Activated T-helper 2 cell treated with anti-CD3 and anti-CD28 coated beads, Interferon-gamma antibody, Interleukin-2, Interleukin-4, amounts not matched to agents 10 μg/mL and 5 μg/mL and 100 μg/mL, durations not matched to agents 14 hours and 24 hours and 36 hours (primary cell): ENCODE data around the gene GPC5. TPM values are rescaled to one million over a fixed set of nuclear protein-coding genes. Genes with fewer than 3 reads are reported as not detected.
"Not testable (repeated sequence)": the region's sequence is repeated elsewhere in the genome, so short reads cannot be mapped to it uniquely, and the experiment has no call there.

Source experiments
- DNase-seq: peaks from one replicate; pipeline ENCODE4 v3.0.0; 2021; ENCODE audit warnings: low spot score
- H3K27ac Mint-ChIP-seq: one replicate; pipeline ENCODE4 v1.8.0; 2021; ENCODE audit warnings: mixed read lengths
- H3K27me3 Mint-ChIP-seq: one replicate; pipeline ENCODE4 v1.8.0; 2021; ENCODE audit warnings: low read depth, mixed read lengths
- H3K36me3 Mint-ChIP-seq: one replicate; pipeline ENCODE4 v1.8.0; 2021; ENCODE audit warnings: low read depth, mixed read lengths
- H3K4me1 Mint-ChIP-seq: one replicate; pipeline ENCODE4 v1.8.0; 2021; ENCODE audit warnings: low read depth, mixed read lengths
- H3K4me3 Mint-ChIP-seq: one replicate; pipeline ENCODE4 v1.8.0; 2021; ENCODE audit warnings: low read depth, mild to moderate bottlenecking, moderate library complexity, mixed read lengths
- H3K9me3 Mint-ChIP-seq: one replicate; pipeline ENCODE4 v1.8.0; 2021; ENCODE audit warnings: mixed read lengths
- intact Hi-C: fragments of 100-400 bp; cut with micrococcal nuclease; formaldehyde crosslinking; loops from one replicate; pipeline ENCODE4 v1.15.1; 2023
- total RNA-seq: library from RNA; stranded (reverse); gene quantifications from 2 replicates; pipeline ENCODE4 v1.2.3, GENCODE V29; 2022

Gene GPC5
- total RNA-seq, 1 donor from 2014 or later, result 0.57 TPM

DNA sequence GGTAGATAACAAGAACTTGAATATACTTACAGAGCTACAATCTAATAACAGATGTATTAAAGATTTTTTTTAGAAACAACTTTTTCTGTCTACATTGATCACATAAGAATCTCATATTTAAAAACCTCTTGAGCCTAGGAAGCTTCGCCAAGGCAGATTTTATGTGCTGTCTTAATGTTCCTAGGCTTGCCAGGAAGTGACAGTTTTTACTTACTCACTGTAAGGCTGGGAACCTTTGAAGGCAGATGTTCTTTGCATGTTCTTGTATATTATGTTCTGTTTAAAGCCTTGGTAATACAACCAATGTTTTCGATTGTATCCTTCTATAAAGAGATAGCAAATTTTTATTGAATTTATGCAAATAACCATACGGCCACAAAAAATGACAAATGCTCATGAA lies 492.7 kb downstream of the GPC5 start:
- no peaks in the 10 kb centered on the region for H3K27me3 Mint-ChIP-seq

DNA sequence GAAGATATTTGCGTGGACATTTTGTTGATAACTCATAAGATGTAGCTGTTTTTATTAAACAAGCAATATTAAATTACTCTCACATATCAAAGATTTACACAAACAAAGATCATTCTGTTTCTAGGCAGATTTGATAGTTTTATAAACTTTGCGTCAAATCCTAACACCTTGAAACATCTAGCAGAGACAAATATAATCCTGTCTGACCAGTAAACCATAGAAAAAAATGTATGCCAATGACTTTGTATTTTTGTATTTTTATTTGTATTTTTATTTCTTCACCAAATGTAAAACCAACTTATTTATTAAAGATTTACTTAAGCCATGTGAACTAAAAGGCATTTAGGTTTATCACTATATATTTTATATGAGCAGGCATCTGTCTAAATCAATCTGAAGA lies 494.6 kb downstream of the GPC5 start:
- no peaks in the 10 kb centered on the region for H3K36me3 Mint-ChIP-seq
- intact Hi-C loops, result no loop called here

More for the DNA sequence above, 492.7 kb downstream of the GPC5 start:
- intact Hi-C loops, result no loop called here
- Mint-ChIP-seq H3K9me3 (peaks cover 14% of the 10 kb centered on the region), H3K4me3 (no peak overlapping the region), H3K36me3 (no peaks in the 10 kb centered on the region), H3K27ac (no peak overlapping the region), H3K4me1 (no peaks in the 10 kb centered on the region)
- no peak for DNase-seq

DNA sequence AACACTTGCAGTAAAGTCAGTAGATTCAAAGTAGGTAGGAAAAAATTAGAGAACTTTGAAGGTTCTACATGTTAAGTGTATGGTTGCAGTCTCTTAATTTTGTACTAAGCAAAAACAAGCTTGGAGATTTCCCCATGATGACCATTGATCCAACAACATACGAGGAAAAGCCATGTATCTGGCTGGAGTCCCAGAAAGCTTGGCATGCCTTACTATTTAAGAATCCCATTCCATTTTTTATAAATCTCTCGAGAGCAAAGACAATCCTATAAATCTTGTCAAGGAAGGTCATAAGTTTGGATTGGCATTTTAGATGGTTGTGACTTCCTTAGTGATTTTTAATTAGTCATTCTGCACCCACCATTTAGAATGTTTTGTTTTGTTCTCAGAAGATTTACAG lies 495.9 kb downstream of the GPC5 start:
- H3K27me3 Mint-ChIP-seq, result no peaks in the 10 kb centered on the region
- no peak overlapping the region for H3K4me3 Mint-ChIP-seq
- H3K9me3 Mint-ChIP-seq, result peaks cover 8% of the 10 kb centered on the region
- intact Hi-C loops, result no loop called here
- no peak for DNase-seq
- H3K27ac Mint-ChIP-seq, result no peak overlapping the region
- no peaks in the 10 kb centered on the region for H3K36me3 Mint-ChIP-seq
- H3K4me1 Mint-ChIP-seq, result no peaks in the 10 kb centered on the region

More for the DNA sequence above, 494.6 kb downstream of the GPC5 start:
- Mint-ChIP-seq H3K27ac (no peak overlapping the region), H3K27me3 (no peaks in the 10 kb centered on the region), H3K9me3 (peaks cover 14% of the 10 kb centered on the region), H3K4me3 (no peak overlapping the region), H3K4me1 (no peaks in the 10 kb centered on the region)
- DNase-seq, result no peak

DNA sequence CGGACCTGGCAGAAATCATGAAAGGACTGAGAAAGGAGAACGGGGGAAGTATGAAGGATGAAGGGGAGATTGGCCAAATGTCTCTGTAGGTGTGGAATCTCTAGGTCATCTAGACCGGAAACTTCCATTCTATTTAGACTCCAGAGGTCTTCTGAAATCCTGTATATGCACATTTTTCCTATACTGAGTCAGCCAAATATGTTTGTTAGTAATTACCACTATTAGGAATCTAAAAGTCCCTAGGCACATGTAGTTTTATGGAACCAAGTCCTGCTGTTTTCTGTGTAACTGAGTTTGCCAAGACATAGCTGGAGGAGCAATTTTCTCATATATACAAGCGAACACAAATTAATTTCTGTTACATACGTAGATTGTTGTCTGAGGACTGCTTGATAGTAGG lies 498.1 kb downstream of the GPC5 start:
- DNase-seq, result no peak
- no peaks in the 10 kb centered on the region for H3K27me3 Mint-ChIP-seq
- intact Hi-C loops, result no loop called here
- H3K9me3 Mint-ChIP-seq, result peaks cover 4% of the 10 kb centered on the region
- H3K4me1 Mint-ChIP-seq, result no peaks in the 10 kb centered on the region
- H3K36me3 Mint-ChIP-seq, result no peaks in the 10 kb centered on the region
- H3K27ac Mint-ChIP-seq, result no peak overlapping the region
- no peak overlapping the region for H3K4me3 Mint-ChIP-seq

DNA sequence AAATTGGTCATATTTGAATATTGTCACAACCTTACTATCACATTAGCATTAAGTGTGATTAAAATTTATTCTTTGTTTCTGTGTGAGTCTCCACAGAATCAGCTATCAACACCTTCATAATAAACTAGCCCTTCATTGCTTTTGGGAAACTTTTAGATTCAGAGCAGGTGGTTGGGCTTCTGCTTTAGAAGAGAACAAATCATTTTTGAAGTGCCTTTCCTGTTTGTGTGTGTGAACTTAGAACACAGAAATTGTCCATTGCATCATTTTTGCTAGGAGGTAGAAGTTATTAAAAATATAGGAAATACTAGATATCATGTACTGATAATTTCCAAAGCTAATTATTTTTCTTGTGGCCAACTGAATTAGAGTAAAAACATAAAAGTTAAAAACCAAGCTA lies 500.6 kb downstream of the GPC5 start:
- intact Hi-C loops, H3K27ac Mint-ChIP-seq, H3K36me3 Mint-ChIP-seq, H3K9me3 Mint-ChIP-seq, H3K27me3 Mint-ChIP-seq, DNase-seq, H3K4me1 Mint-ChIP-seq, H3K4me3 Mint-ChIP-seq: not testable (repeated sequence)

DNA sequence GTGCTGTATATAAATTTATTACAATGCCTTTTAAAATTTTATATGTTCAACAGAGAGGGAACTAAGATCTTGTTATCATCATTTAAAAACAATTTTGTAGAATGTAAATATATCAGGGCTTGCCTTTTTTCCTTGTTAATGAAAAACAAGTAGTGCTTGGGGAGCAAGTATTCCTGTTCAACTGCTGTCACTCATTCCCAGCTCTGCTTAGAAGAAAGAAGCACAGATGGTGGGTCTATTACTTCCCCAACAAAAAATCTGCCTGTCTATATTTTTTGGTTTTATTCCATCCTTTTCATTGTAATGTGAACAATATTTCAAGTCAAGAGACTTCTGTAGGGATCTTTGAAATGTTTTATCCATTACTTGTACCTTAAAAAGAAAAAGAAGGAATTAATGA lies 503.9 kb downstream of the GPC5 start:
- DNase-seq, result no peak
- Mint-ChIP-seq H3K36me3 (no peaks in the 10 kb centered on the region), H3K27ac (no peak overlapping the region), H3K4me3 (no peak overlapping the region), H3K27me3 (no peaks in the 10 kb centered on the region), H3K9me3 (no peaks in the 10 kb centered on the region), H3K4me1 (no peaks in the 10 kb centered on the region)
- intact Hi-C loops, result no loop called here

DNA sequence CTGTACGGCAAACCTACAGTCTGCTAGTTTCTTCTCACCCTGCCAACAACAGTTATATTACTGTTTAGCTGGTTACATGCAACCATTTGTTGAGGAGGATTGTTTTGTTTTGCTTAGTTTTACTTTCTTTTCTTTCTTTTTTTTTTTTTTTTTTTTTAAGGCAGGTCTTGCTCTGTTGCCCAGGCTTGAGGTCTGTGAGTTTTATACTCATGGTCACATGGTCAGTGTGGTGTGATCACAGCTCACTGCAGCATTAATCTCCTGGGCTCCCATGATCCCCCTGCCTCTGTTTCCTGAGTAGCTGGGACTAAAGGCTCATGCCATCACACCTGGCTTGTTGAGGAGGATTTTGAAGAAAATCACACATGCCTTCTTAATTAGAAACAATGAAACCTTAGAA lies 505.6 kb downstream of the GPC5 start:
- Mint-ChIP-seq H3K27me3 (no peaks in the 10 kb centered on the region), H3K9me3 (no peaks in the 10 kb centered on the region), H3K27ac (no peak overlapping the region), H3K36me3 (no peaks in the 10 kb centered on the region), H3K4me1 (no peaks in the 10 kb centered on the region), H3K4me3 (no peak overlapping the region)
- no peak for DNase-seq
- intact Hi-C loops, result no loop called here

DNA sequence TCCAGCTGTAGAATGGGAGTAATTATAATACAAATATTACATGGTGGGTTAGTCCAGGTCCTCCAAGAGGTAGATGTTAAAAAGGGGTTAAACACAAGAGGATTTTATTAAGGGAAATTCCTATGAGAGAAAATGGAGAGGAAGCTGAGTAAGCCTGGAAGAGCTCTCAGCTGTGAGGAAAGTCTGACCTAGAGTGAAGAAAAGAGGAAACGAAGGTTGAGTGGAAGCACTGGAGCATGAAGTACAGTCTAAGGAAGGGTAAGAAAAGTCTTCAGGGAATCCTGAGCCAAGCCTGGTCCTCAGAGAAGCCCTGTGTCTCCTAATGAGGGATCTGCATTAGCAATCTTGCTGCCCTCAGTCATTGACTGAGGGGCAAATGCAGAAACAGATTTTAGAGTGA lies 506.2 kb downstream of the GPC5 start:
- no peak for DNase-seq
- Mint-ChIP-seq H3K4me1 (no peaks in the 10 kb centered on the region), H3K27me3 (no peaks in the 10 kb centered on the region), H3K27ac (no peak overlapping the region), H3K9me3 (no peaks in the 10 kb centered on the region), H3K4me3 (no peak overlapping the region), H3K36me3 (no peaks in the 10 kb centered on the region)
- intact Hi-C loops, result no loop called here

DNA sequence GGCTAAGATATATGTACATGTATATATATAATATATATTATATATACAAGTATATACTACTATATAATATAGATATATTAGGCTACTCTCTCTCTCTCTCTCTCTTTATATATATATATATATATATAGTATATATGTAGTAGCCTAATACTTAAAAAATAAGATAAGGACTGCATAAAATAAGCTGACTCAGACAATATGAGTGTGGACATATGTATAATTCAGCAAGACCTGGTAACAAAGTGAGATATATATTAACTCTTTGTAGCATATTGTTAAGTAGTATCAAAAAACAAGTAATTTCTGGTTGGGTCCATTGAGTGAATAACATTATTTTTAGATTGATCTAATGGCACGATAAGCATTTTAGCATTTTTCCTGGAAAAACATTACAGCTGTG lies 509.0 kb downstream of the GPC5 start:
- intact Hi-C loops, result no loop called here

DNA sequence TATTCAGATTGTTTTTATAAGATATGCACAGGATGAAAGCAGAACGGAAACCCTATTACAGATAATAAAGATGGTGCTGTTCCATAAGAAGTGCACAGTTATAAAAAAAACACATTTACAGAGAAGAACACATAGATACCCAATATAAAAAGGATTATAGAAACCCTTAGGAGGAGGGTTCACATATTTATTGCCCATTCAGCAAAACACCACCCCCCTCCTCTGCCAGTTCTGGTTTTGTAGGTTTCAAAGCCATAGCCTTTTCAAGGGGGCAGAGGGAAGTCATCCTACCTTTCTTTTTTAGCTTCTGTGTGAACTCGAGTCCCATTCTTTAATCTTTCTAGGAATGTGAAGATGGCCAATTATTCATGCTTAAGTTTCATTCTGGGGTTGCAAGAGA lies 511.2 kb downstream of the GPC5 start:
- no peak for DNase-seq
- Mint-ChIP-seq H3K36me3 (no peaks in the 10 kb centered on the region), H3K4me1 (no peaks in the 10 kb centered on the region), H3K27ac (no peak overlapping the region), H3K4me3 (no peak overlapping the region), H3K9me3 (no peaks in the 10 kb centered on the region), H3K27me3 (no peaks in the 10 kb centered on the region)
- intact Hi-C loops, result no loop called here

More for the DNA sequence above, 509.0 kb downstream of the GPC5 start:
- DNase-seq, result no peak
- Mint-ChIP-seq H3K36me3 (no peaks in the 10 kb centered on the region), H3K27me3 (no peaks in the 10 kb centered on the region), H3K4me1 (no peaks in the 10 kb centered on the region), H3K9me3 (no peaks in the 10 kb centered on the region), H3K27ac (no peak overlapping the region), H3K4me3 (no peak overlapping the region)

DNA sequence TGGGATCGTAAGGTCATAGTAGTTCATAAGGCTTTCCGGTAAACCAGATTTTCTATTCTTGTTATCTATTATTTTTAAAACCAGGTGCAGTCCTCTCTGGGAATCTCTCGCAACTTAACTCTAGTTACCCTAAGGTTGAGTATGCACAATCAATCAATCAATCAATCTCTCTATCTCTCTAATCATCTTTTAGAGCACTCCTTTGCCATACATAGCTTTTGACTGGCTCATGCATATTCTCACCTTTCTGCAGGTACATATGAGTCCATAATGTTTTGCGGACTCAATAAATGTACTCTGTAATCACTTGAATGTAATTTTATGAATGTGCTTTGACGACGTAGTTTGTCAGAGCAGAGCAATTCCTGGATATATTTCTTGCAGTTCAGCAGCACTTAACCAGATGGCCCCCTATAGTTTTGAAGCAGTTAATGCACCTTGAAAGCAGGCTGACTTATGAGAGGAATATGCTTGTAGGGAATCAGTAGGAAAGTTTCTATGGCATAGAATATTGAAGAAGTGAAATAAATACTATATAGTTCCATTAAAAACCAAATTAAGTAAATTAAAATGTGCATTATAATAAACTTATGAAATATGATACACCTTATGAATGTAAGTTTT lies 524.7 kb downstream of the GPC5 start:
- DNase-seq, result no peak
- H3K9me3 Mint-ChIP-seq, result no peaks in the 10 kb centered on the region
- no peak overlapping the region for H3K4me3 Mint-ChIP-seq
- H3K27me3 Mint-ChIP-seq, result no peaks in the 10 kb centered on the region
- no peaks in the 10 kb centered on the region for H3K36me3 Mint-ChIP-seq
- no peak overlapping the region for H3K27ac Mint-ChIP-seq
- no peaks in the 10 kb centered on the region for H3K4me1 Mint-ChIP-seq
- intact Hi-C loops, result no loop called here

DNA sequence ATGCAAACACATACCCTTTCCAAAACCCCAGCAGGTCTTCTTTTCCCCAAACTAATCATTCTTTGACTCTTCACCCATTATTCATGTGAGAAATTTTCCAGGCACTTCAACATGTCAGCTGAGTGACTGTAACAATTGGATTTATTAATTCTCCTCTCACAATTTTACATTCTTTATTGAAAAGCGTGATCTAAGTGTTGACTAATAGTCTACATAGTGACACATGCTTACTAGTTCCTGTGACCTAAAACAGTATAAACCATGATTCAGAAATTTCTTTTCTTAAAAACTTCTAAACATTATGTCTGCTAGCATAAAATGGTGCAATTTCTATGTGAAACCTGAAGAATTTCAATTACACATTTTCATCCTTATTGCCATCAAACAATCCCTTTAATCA lies 532.3 kb downstream of the GPC5 start:
- Mint-ChIP-seq H3K27me3 (no peaks in the 10 kb centered on the region), H3K36me3 (no peaks in the 10 kb centered on the region), H3K27ac (no peak overlapping the region), H3K9me3 (peaks cover 4% of the 10 kb centered on the region), H3K4me1 (no peaks in the 10 kb centered on the region), H3K4me3 (no peak overlapping the region)
- intact Hi-C loops, result no loop called here
- no peak for DNase-seq

DNA sequence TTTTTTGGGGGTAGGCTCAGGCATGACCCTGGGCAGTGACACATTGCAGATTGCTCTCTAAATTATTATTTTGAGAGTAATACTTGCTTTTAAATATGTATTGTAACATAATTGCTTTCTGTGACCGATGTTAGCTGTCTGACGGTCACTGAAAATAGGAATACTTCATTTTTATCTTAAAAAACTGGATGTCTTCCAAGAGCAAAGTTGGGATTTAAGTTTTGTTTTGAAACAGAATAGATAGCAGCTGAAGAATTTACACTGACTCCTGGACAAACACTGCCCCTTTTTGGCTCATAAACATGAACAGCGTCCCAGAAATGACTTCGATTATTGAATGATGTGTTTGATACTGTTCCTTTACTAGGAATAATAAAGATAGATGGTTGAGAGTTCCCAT lies 535.9 kb downstream of the GPC5 start:
- Mint-ChIP-seq H3K9me3 (peaks cover 4% of the 10 kb centered on the region), H3K27me3 (no peaks in the 10 kb centered on the region), H3K36me3 (no peaks in the 10 kb centered on the region), H3K4me1 (no peaks in the 10 kb centered on the region), H3K4me3 (no peak overlapping the region), H3K27ac (no peak overlapping the region)
- DNase-seq, result no peak
- intact Hi-C loops, result no loop called here

DNA sequence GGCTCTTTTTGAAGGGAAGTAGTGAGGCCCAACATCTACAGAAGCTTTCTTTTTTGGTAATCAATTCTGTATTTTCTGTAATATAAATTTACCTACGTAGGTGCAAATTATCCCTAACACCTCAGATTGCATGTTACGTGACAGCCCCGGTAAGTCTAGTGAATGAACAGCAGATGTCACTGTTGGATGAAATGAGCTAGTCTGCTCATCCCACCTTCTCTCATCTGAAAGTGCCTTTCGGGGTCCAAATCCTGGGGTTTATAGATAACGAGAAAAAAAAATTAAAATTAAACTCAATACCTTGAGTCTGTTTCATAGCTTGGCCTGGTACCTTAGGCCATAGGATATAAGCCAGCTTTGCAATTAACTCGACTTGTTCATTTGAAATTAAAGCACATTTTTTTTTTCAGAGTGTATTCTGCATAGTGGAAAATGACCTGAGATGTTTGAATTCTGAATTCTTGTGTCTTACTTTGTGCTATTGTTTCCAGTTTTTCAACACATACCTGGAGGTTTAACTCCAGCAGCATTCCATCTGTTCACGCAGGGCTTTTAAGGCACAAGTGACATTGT lies 548.2 kb downstream of the GPC5 start:
- H3K27me3 Mint-ChIP-seq, result no peaks in the 10 kb centered on the region
- DNase-seq, result no peak
- H3K36me3 Mint-ChIP-seq, result no peaks in the 10 kb centered on the region

More for the DNA sequence above, 548.2 kb downstream of the GPC5 start:
- Mint-ChIP-seq H3K4me1 (no peaks in the 10 kb centered on the region), H3K9me3 (no peaks in the 10 kb centered on the region), H3K27ac (no peak overlapping the region), H3K4me3 (no peak overlapping the region)
- intact Hi-C loops, result no loop called here
